HepG2 (cell line): ENCODE measurements around the gene TRPV2. TPM values are rescaled to one million over a fixed set of nuclear protein-coding genes. Genes with fewer than 3 reads are reported as not detected.

Experiments used
- BRCA1 ChIP-seq: sonication (generic); formaldehyde crosslinking; IDR thresholded peaks from 2 replicates; pipeline ENCODE4 v1.4.0; 2020; ENCODE audit warnings: missing genetic modification reagents
- GPN1 ChIP-seq: sonication (generic); formaldehyde crosslinking; IDR thresholded peaks from 2 replicates; pipeline ENCODE4 v1.5.1; 2020; ENCODE audit warnings: missing genetic modification reagents, borderline replicate concordance
- HINFP ChIP-seq: sonication (generic); formaldehyde crosslinking; IDR thresholded peaks from 2 replicates; pipeline ENCODE4 v1.4.0; 2020; ENCODE audit warnings: low read depth, mild to moderate bottlenecking, missing genetic modification reagents
- HOXA3 ChIP-seq: sonication (generic); formaldehyde crosslinking; IDR thresholded peaks from 2 replicates; pipeline ENCODE4 v1.5.0; 2020; ENCODE audit warnings: missing genetic modification reagents
- LRRFIP1 ChIP-seq: sonication (generic); formaldehyde crosslinking; conservative IDR thresholded peaks from 2 replicates; pipeline ENCODE4 v1.4.0; 2020; ENCODE audit warnings: missing genetic modification reagents
- MIER2 ChIP-seq: IDR thresholded peaks from 2 replicates; pipeline ENCODE4 v1.6.1; 2016; ENCODE audit warnings: missing biosample characterization, missing genetic modification reagents
- MXD3 ChIP-seq: IDR thresholded peaks from 2 replicates; pipeline ENCODE4 v1.6.1; 2016; ENCODE audit warnings: mild to moderate bottlenecking, missing biosample characterization, missing genetic modification reagents
- MXI1 ChIP-seq: IDR thresholded peaks from 3 replicates; pipeline ENCODE4 v1.6.1; 2012; ENCODE audit warnings: low read depth, low read length, inconsistent platforms, borderline replicate concordance
- PAX8 ChIP-seq: sonication (generic); formaldehyde crosslinking; IDR thresholded peaks from 2 replicates; pipeline ENCODE4 v1.8.0; 2022; ENCODE audit warnings: mild to moderate bottlenecking, missing genetic modification reagents, borderline replicate concordance
- SAFB2 ChIP-seq: sonication (generic); formaldehyde crosslinking; IDR thresholded peaks from 2 replicates; pipeline ENCODE4 v1.5.1; 2020; ENCODE audit warnings: missing genetic modification reagents, low read depth, mild to moderate bottlenecking, borderline replicate concordance
- SAP130 ChIP-seq: IDR thresholded peaks from 2 replicates; pipeline ENCODE4 v1.6.1; 2016; ENCODE audit warnings: low read depth
- SMARCE1 ChIP-seq: fragments of 450-650 bp; IDR thresholded peaks from 2 replicates; pipeline ENCODE4 v1.6.1; 2017; ENCODE audit warnings: borderline replicate concordance
- SP1 ChIP-seq, 2 experiments: fragments of 450-650 bp in 1 of 2; sonication (generic) in 1 of 2; formaldehyde crosslinking in 1 of 2; IDR thresholded peaks; 2 replicates each; pipeline versions ENCODE4 v1.4.0 to v1.6.1; 2016 to 2020; ENCODE audit warnings: missing genetic modification reagents in 1 of 2
- TFDP1 ChIP-seq: IDR thresholded peaks from 2 replicates; pipeline ENCODE4 v1.6.1; 2016; ENCODE audit warnings: missing compliant biosample characterization, missing genetic modification reagents, borderline replicate concordance
- ZBTB26 ChIP-seq: IDR thresholded peaks from 2 replicates; pipeline ENCODE4 v1.6.1; 2016; ENCODE audit warnings: missing compliant biosample characterization, missing genetic modification reagents, borderline replicate concordance
- ZBTB3 ChIP-seq: sonication (generic); formaldehyde crosslinking; IDR thresholded peaks from 2 replicates; pipeline ENCODE4 v1.4.0; 2020; ENCODE audit warnings: low read depth, mild to moderate bottlenecking, moderate library complexity, missing genetic modification reagents, borderline replicate concordance
- ZFP90 ChIP-seq: sonication (generic); formaldehyde crosslinking; IDR thresholded peaks from 2 replicates; pipeline ENCODE4 v1.8.0; 2022; ENCODE audit warnings: missing genetic modification reagents, mild to moderate bottlenecking, inconsistent platforms, borderline replicate concordance
- ZNF12 ChIP-seq: sonication (generic); formaldehyde crosslinking; IDR thresholded peaks from 2 replicates; pipeline ENCODE4 v1.5.0; 2020; ENCODE audit warnings: missing genetic modification reagents
- ZNF205 ChIP-seq: IDR thresholded peaks from 2 replicates; pipeline ENCODE4 v1.6.1; 2018; ENCODE audit warnings: missing biosample characterization, missing genetic modification reagents
- ZNF225 ChIP-seq: sonication (generic); formaldehyde crosslinking; IDR thresholded peaks from 2 replicates; pipeline ENCODE4 v1.4.0; 2020; ENCODE audit warnings: mild to moderate bottlenecking, missing genetic modification reagents
- ZNF660 ChIP-seq: sonication (generic); formaldehyde crosslinking; IDR thresholded peaks from 2 replicates; pipeline ENCODE4 v1.5.1; 2020; ENCODE audit warnings: mild to moderate bottlenecking, low read depth, missing genetic modification reagents, borderline replicate concordance
- ZNF724P ChIP-seq: sonication (generic); formaldehyde crosslinking; IDR thresholded peaks from 2 replicates; pipeline ENCODE4 v1.8.0; 2022; ENCODE audit warnings: missing genetic modification reagents, borderline replicate concordance
- polyA plus RNA-seq, 8 experiments: library from polyadenylated mRNA; depleted of rRNA in 3 of 8; stranded (reverse) in 7 of 8; unstranded in 1 of 8; fragments of >200 nt; fragmentation: Illumina TruSeq in 4 of 8; extraction: Trizol in 4 of 8; gene quantifications; 2 replicates each; pipeline versions ENCODE4 v1.2.1 to v1.2.3, GENCODE V29; 2011 to 2016; ENCODE audit warnings: low read depth in 4 of 8, missing spikeins in 1 of 8, mixed read lengths in 1 of 8; ENCODE audit not compliant: insufficient read depth in 1 of 8
- total RNA-seq, 5 experiments: library from RNA; depleted of rRNA; stranded (reverse); fragments of >200 nt; fragmentation: Illumina TruSeq; extraction: Trizol; gene quantifications; 2 replicates each; pipeline ENCODE4 v1.2.3, GENCODE V29; 2016; ENCODE audit warnings: low read depth in 1 of 5

TRPV2 gene
- total and polyA plus RNA-seq, 2 of the 13 experiments (the other 11 are each of a cell fraction or from before 2014, with no cell fraction given): 13.6 to 21.3 TPM

- no peak for TF ChIP-seq ZNF660 (CRISPR knock-in tag)
- TF ChIP-seq TFDP1 (CRISPR knock-in tag): no peak
- TF ChIP-seq ZNF205 (CRISPR knock-in tag): no peak
- TF ChIP-seq BRCA1 (CRISPR knock-in tag): no peak
- TF ChIP-seq ZNF12 (CRISPR knock-in tag): 0 out of 2 replicates have a peak, but pooled peaks have one; percentile 46
- TF ChIP-seq SAFB2 (CRISPR knock-in tag): no peak
- TF ChIP-seq PAX8 (CRISPR knock-in tag): no peak
- no peak for TF ChIP-seq LRRFIP1
- TF ChIP-seq MIER2 (CRISPR knock-in tag): no peak
- no peak for TF ChIP-seq GPN1 (CRISPR knock-in tag)
- peak; percentile 35; the same call in 1 of the 3 replicates for TF ChIP-seq MXI1
- peak; percentile 85; the same call in 1 of the 2 replicates for TF ChIP-seq ZBTB26
- TF ChIP-seq HINFP (CRISPR knock-in tag): no peak
- TF ChIP-seq SAP130: peak; percentile 59; the same call in 1 of the 2 replicates
- no peak for TF ChIP-seq ZFP90 (CRISPR knock-in tag)
- TF ChIP-seq SMARCE1: no peak
- 0 out of 2 replicates have a peak, but pooled peaks have one; percentile 19 for TF ChIP-seq ZNF724P (CRISPR knock-in tag)
- TF ChIP-seq ZNF225 (CRISPR knock-in tag): peak; percentile 71; the same call in 1 of the 2 replicates
- TF ChIP-seq MXD3 (CRISPR knock-in tag): no peak
- no peak for TF ChIP-seq ZBTB3
- peak; percentile 43; the same call in 1 of the 2 replicates for TF ChIP-seq HOXA3
- TF ChIP-seq SP1 (IDR thresholded peaks at IDR 0.05): no peak
- TF ChIP-seq SP1 (CRISPR knock-in tag; IDR thresholded peaks at IDR 0.05): no peak
Measured at GRCh38 chr17:16425698-16426659, 10.6 kb downstream of the TRPV2 start (continued).
